Stimulated activated CD4-positive, alpha-beta T cell treated with anti-CD3 and anti-CD28 coated beads, Interleukin-1b, Interleukin-23, amount 100 ng/mL, for 24 hours (primary cell): ENCODE measurements around the gene ACOX3.

Experiments used
- DNase-seq, 4 experiments: peaks; one replicate each; pipeline ENCODE4 v3.0.0-alpha.2; 2020; ENCODE audit warnings: low read depth in 4 of 4, low spot score in 1 of 4

The ACOX3 gene

DNA sequence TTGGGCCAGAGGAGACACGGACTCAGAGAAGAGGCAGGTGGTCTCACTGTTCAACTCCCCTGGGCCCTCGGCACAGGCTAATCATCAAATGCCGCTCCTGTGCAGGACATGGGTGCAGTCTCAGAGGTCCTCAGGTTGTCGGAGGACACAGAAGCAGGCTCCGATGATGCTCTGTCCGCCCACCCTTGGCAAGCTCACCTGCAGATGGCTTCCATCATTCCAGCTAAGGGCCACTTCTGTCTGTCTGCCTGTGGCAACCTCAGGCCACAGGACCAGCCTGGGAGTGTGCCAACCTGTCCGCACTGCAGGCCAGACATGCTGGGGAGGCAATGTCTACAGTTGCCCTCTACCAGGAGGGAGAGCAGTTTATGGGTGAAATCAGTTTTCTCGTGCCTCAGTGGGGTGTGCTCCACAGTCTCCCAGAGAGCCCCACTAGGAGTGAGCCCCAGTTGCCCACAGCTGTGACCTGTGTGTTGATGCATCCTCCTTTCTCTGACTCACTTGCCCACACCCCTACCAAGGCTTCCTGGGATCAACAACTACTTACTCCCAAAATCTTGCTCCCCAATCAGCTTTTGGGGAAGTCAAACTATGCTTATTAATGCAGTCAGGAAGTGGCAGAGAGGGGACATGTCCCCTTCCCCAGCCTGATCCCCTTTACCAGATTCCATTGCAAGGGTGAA lies 115.1 kb downstream of the ACOX3 start:
- DNase-seq, result no peak

DNA sequence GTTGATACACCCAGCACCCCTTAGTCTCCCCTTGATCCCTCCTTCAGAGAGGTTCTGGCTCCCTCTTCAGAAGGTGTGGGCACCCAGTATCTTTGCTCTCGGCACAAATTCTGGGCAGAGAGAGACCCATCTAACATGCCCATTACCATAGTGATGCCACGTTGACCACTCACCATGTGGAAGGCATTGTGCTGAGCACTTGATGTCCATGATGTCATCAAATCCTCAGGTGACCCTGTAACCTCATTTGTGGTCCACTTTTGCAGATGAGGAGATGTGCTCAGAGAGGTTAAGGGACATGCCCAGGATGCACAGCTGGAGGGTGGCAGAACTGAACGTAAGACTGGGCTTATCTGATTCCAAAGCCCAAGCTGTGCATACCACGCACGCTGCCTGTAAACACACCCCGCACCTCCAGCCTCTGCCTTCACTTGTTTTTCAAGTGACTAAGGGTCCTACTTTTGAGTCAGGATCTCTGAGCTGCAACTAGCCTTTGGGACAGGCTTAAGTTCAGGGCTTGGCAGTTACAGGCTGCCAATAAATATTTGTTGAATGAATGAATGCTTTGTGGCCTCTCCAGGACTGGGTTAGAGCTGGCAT lies 115.8 kb downstream of the ACOX3 start:
- no peak for DNase-seq

DNA sequence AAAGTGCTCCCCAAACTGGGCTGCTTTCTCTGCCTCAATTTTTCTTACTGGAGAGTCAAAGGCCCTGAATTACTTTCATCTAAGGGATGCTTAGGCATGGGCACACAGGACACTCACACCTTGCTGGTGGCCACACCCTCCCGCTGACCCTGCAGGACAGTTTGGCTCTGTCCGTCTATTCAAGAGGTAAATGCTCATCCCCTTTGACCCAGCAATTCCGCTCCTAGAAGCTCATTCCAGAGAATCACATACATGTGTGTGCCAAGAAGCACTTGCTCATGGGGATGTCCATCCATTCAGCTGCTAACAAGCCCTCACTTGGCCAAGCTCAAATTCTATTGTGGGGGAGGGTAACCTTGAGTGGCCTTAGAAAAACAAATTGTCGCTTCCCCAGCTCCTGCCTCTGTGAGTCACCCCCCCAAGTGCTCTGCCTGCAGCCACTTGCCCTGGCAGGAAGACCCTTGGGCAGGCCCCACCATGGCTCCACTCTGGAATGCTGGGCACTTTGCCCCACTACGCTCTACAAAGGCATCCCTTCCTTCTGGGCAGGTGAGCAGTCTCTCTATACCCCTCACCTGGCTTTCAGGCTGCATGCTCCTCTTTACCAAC lies 116.5 kb downstream of the ACOX3 start:
- DNase-seq, result no peak

DNA sequence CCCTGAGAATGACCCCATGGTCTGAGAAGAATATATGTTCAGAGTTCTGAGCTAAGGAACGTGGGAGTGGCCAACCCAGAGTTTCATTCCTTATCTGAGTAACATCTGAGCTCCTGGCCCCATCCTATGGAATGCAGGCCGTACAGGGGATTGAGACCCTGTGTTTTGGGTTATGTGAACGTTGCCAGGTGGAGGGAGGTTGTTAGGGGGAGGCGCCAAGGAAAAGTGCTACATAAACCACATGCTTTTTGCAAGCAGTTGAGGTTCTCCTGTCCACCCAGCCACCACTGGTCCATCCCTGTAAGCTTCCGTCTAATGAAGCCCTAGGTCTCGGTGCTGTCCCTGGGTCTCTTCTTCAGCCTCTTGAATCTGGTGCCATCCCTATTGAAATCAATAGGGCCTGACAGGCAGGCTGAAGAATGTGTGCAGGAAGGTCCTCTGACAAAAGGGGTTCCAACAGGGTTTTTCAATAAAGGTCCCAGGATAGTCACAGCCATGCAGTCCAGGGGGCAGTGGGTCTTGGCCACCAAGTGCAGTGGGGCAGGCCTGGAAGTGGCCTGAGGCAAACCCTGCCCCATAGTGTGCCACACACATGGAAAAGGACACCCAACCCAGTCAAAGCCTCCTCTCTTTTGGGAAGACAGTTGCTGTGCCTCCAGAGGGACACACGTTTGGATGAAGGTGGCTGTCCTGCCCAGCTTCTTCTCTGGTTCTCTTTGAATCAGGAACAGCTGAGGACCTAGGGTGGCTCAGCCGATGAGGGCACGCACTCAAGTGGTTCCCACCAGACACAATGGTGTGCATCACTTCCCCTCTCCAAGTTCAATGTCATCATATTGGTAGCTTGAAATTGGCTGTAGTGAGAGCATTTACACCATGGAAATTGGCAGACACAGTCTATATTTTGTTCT lies 117.5 kb downstream of the ACOX3 start:
- no peak for DNase-seq

DNA sequence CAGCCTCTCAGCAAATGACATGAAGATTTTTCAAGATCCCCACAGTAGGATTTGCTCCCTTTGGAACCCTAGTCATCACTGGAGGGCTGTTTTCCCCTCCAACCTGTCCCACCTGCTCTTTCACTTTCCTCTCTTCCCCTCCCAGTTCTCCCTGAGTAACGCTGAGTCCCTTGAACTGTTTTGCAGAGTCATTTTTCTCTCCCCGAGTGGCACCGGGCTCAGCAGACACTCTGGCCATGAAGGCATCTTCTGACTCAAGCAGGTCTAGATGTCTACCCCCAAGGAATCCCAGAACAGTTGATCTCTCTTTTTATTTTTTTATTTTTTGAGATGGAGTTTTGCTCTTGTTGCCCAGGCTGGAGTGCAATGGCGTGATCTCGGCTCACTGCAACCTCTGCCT lies 118.8 kb downstream of the ACOX3 start:
- no peak for DNase-seq

DNA sequence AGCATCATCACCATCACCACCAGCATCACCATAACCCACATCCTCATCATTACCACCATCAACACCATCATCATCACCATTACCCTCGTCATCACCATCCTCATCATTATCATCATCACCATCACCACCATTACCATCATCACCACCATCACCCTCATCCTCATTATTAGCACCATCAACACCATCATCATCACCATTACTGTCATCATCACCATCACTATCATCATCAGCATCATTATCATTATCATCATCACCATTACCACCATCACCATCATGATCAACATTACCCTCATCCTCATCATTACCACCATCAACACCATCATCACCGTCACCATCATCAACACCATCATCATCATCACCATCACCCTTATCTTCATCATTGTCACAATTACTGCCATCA lies 119.3 kb downstream of the ACOX3 start:
- DNase-seq, result no peak

DNA sequence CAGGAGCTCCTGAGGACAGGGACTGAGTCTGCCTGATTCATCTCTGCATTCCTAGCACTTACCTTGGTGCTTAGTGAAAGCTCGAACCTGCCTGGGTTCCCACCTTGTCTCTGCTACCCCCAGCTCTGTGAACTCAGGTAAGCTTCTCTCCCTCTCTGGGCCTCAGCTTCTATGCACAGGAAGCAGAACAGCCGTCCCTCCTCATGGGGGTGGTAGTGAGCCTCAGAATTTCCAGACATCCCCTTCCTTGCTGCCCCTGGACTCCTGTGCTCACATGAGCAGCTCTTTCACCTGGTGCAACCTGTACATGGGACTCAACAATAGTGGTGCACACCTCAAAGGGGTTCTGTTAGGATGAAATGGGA lies 120.2 kb downstream of the ACOX3 start:
- no peak for DNase-seq

DNA sequence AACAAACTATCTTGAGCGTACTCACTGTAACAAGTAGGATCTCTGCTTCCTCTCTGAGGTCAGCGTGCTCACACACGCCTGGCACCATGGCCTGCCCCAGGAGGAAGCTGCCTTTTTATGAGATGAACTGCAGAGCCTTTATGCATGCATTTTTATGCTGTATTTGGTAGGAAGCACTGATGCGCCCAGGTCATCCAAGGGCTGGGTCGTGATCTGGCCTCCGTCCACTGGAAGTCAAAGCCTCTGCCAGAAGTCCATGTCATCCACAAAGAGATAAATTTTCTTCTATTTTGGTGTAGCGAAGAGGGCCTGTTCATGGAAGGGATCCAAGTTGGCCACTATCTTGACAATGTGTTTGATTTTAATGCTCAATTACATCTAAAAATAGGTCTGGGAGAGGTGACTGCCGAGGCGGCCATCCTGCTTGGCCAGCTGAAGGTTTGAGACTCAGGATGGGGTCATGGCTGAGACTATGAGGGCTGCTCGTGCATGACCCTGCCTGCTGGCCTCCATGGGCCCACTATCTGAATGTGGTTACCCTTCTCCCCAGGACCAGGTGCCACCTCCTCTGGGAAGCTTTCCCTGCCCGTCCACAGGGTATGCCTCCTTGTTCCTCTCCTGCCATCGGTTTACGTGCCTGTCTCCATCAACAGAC lies 120.7 kb downstream of the ACOX3 start:
- no peak for DNase-seq

DNA sequence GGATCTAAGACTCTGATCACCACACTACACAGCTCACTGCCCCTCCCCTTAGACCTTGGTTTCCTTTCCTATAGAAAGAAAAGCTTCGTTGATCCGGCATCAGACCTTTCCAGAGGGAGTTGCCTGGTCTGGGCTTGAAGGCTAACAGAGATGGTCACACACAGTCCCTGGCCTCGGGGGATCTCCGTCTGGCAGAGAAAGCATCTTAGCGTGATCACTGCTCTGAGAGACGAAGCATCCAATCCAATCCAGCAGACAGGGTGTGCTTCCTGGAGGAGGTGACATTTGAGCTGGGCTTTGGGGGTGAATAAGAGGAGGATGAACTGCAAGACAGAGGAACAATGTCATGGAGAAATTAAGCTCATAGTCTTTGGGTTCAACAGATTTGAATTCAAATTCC lies 121.5 kb downstream of the ACOX3 start:
- DNase-seq, result no peak

DNA sequence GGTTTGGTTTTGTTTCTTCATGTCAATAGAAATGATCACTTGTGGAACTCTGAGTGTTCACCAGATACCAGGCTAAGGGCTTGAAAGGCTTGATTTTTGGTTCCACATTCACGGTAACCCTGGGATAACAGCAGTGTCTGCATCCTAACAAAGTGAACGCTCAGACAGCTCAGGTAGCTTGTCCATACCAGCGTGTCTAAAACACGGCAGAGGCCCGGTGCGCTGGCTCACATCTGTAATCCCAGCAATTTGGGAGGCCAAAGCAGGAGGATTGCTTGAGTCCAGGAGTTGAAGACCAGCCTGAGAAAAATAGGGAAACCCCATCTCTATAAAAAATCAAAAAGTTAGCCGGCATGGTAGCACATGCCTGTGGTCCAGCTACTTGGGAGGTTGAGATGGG lies 122.0 kb downstream of the ACOX3 start:
- no peak for DNase-seq

DNA sequence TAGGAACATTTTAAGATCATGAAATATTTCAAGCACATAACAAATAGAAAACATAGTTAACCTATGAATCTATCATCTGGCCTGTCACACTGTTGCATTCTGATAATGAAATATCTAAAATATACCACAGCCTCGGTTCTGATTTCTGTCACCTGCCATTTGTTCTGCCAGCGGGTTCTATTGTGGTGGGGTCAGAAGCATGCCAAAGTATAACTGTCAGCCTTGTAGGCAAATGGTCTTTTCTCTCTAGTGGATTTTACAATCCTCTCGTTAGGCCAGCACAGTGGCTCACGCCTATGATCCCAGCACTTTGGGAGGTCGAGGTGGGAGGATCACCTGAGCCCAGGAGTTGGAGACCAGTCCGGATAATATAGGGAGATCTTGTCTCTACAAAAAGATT lies 123.0 kb downstream of the ACOX3 start:
- no peak for DNase-seq

DNA sequence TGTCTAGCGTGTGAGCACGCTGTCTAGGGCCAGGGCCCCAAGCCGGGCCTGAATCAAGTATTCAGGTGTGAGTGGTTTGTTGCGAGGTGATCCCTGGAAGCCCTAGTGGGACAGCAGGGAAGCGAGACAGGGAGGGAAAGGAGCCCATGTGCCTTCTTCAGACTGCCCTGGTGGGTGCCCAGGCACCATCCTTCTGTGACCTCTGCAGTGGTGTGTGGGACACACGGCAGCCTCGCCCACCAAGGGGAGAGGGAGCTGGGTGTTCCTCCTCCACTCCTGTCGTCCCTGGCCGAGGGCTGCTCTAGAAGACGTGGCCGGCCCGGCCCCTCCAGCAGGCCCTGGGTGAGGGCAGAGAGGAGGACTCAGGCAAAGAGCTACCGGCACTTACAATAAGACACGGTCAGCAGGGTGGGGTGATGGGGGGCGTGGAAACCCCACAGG lies 123.6 kb downstream of the ACOX3 start:
- DNase-seq, result no peak
